GM12873 (cell line): ENCODE data around the gene C3orf62.
A peak's percentile ranks its signal among the peaks of the same experiment; 100 is the strongest.

Source experiments
- TF ChIP-seq, protein P1 (sequence below): IDR thresholded peaks from 2 replicates; pipeline ENCODE4 v1.5.1; 2012; ENCODE audit warnings: low read depth, mild to moderate bottlenecking, moderate library complexity, low read length, control low read depth; ENCODE audit not compliant: insufficient read depth; ENCODE audit errors: missing control alignments

C3orf62 gene

GRCh38 chr3:49305608-49306007 is 28.6 kb upstream of the C3orf62 start:
- TF ChIP-seq, protein P1, sequence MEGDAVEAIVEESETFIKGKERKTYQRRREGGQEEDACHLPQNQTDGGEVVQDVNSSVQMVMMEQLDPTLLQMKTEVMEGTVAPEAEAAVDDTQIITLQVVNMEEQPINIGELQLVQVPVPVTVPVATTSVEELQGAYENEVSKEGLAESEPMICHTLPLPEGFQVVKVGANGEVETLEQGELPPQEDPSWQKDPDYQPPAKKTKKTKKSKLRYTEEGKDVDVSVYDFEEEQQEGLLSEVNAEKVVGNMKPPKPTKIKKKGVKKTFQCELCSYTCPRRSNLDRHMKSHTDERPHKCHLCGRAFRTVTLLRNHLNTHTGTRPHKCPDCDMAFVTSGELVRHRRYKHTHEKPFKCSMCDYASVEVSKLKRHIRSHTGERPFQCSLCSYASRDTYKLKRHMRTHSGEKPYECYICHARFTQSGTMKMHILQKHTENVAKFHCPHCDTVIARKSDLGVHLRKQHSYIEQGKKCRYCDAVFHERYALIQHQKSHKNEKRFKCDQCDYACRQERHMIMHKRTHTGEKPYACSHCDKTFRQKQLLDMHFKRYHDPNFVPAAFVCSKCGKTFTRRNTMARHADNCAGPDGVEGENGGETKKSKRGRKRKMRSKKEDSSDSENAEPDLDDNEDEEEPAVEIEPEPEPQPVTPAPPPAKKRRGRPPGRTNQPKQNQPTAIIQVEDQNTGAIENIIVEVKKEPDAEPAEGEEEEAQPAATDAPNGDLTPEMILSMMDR = no peak

DNA sequence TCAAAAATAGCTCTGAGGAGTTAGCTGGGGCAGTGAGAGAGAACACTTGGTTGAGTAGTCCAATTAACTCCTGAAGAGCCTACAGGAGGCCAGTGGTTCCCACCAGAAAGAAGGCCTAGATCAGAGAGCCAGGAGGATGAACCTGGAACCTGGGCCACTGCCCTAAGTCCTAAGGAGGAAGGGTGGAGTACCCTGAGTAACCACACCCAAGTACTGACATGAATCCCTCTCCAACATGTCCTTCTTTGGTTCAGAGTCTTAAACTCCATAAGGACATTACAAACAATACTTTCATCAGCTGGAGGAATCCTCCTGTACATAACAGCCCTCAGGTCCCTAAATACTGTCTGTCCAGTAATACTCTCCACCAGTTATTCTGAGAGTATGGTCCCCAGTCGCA is 25.6 kb upstream of the C3orf62 start:
- TF ChIP-seq, protein P1 = no peak

- TF ChIP-seq, protein P1 = no peak
Measured at GRCh38 chr3:49300595-49300994, 23.6 kb upstream of the C3orf62 start.

DNA sequence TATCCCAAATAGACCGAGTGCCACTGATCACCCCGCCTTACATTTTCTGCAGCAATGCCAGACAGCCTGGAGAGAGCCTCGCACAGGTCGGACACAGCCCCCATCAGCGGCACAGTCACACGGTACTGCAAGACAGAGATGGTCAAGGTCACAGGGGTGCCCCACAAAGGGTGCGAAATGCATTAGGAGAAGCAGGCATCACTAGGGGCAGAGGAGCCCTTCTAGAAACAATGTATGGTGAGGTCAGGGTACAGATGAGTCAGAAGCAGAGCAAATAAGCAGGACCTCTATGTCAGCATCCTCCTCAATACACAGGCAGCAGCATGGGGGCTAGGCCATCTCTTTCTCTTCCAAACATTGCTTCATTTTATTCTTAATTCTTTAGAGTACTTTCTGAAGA is 21.5 kb upstream of the C3orf62 start:
- TF ChIP-seq, protein P1 = no peak

DNA sequence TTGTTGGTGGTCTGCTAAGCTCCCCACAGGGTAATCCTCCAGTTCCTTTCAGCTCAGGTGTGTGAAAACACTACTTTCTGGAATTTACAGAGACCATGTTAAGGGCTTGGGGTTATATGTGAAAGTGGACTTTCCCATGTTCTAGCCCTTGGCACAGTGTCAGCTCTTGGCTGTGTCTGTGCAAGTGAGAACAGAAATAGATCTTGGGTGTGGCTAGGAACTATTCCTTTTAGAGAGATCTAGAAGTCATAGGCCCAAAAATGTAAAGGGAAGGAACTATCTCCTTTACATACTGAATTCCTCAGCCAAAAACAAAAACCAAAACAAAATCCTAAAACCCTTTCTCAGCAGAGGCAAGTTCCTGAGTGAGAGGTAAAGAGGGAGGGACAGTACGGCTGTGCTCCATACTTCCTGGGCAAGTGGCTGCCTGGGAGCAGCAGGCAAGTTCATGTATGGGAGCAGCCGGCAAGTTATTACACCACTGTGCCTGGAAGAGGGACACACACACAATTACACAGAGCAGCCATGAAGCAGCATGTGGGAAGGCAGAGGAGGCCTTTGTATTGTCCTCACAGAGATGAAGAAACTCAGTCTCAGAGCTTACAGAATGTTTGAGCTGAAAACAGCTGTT is 19.9 kb upstream of the C3orf62 start:
- TF ChIP-seq, protein P1 = no peak

DNA sequence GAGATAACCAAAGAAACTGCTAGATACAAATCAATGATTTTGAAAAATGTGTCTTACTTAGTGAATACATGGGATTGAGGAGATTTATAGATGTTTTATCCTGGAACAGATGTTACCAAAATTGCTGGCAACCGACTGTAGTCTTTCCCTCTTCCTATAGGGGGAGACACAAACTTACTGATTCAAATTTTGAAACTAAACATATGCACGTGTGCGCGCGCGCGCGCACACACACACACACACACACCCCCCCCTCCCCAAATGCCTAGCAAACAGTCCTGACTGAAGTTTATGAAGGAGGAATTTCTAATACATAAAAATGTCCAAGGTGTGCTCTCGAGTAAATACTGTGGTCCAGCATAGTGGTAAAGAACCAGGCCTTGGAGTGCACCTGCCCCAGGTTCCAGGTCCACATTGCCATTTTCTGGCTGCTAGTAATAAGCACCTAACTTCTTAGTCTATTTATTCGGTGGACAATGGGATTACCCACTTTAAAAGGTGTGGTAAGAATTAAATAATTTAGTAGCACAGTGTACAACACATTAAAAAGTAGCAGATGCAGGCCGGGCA is 18.5 kb upstream of the C3orf62 start:
- TF ChIP-seq, protein P1 = peak; percentile 64

GRCh38 chr3:49294343-49294742 is 17.3 kb upstream of the C3orf62 start:
- TF ChIP-seq, protein P1 = no peak
